NCI-H1092 treated with DMSO at 0.1 percent for 48 hours (cell line): Measurements from ENCODE around the gene XPR1.
"Not testable (repeated sequence)": the region's sequence is repeated elsewhere in the genome, so short reads cannot be mapped to it uniquely, and the experiment has no call there.

Experiments
- DNase-seq: peaks from one replicate; lab custom pipeline; 2025; lab: John Stamatoyannopoulos, UW

XPR1 gene

GRCh38 chr1:180785291-180785690, 153.5 kb downstream of the XPR1 start:
- DNase-seq: no peak

DNA sequence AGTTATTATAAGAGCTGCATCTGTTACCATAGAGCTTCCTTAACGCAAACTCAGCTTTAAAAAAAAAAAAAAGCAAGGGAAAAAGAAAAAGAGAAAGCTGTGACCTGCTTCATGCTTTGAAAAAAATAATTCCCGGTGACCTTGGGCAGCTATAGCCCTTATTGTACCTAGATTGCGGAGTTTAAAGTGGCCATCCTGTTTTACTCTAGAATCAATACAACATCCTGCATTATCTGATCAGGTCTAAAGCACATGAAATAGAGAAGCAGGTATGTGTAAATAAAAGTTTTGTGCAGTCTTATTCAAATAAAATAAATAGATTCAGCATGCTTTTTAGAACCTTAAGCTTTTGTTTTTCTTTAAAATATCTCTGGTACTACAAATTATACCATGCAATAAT, 154.1 kb downstream of the XPR1 start:
- no peak for DNase-seq

GRCh38 chr1:180786624-180787023, 154.8 kb downstream of the XPR1 start:
- no peak for DNase-seq

DNA sequence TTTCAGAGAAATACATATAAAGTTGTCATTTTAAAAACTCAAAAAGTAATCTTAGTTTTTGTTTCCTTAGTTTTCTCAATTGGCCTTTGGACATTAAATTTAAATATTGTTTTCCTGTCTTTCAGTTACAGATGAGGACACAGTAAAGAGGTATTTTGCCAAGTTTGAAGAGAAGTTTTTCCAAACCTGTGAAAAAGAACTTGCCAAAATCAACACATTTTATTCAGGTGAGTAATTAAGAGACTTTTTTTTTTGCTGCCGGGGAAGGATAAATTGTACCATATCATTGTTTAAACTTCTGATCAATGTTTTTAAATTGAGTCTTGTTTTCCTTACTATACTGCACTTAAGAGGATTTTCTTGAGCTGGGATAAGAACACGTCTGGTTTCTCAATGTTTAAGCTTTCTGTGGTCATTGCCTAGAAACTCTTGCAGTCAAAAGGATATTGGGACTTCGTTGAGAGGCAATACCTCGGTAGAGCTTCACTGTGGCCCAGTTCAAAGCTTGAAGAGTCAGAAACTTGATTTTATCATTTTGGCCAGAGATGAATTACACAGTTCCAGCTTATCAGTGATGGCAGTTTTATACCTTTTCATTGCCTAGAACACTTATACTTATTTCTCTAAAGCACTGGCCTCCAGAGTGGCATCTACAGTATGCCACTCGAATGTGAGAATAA, 155.9 kb downstream of the XPR1 start:
- DNase-seq: no peak

DNA sequence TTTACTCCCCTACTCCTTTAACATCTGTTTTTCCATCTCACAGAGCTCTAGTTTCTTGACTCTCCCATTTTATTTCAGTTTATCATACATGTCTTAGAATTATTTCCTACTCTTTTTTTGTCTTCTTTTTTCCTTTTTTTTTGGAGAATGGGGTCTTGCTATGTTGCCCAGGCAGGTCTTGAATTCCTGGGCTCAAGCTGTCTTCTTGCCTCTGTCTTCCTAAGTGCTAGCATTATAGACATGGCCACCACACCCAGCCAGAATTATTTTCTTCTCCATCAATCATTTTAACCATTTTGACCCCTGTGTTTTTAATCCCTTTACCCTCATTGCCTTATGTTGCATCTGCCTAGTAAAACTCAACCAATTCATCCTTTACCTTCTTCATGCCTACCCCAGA, 157.6 kb downstream of the XPR1 start:
- no peak for DNase-seq

GRCh38 chr1:180791152-180791551, 159.3 kb downstream of the XPR1 start:
- not testable (repeated sequence) for DNase-seq

GRCh38 chr1:180791806-180792205, 160.0 kb downstream of the XPR1 start:
- DNase-seq: no peak

- DNase-seq: no peak
These were observed 161.6 kb downstream of the XPR1 start for GRCh38 chr1:180793451-180793850.

GRCh38 chr1:180796897-180797640, 165.2 kb downstream of the XPR1 start:
- no peak for DNase-seq

DNA sequence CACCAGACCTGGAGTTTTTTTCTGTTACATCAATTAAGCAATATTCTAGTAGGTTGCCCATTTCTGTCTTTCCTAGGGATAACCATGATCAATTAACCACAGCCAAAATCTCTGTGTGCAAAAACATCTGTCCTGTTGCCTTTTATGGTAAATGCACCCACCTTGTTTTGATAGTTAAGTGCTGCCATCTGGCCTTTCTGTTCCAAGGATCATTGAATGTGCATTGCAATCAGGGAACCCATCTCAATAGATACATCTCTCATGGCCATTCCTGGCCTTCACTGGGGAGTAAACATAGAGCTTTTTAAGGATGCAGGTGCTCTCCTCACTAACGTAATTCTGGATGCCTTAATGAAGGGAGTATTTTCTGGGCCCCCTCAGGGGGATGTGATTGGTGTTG, 169.1 kb downstream of the XPR1 start:
- DNase-seq: peak; percentile 29

- DNase-seq: no peak
These were observed 171.0 kb downstream of the XPR1 start for GRCh38 chr1:180802813-180803212.

DNA sequence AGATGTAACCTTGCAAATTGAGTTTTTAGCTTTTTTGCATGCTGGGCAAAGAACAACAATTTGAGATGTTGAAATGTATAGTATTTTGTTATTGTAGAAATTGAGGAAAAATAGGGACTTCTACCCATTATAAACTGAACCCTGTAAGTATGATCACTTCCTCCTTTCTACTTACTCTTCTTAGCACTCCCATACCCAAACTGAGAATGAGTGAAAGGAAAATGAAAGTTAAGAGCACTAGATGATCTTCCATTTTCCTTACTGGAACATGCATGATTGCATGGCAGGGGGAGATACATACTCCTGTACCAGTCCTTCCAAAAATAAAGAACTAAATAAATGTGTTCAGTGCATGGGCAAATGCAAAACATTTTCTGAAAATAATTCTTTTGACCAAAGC, 173.5 kb downstream of the XPR1 start:
- no peak for DNase-seq

DNA sequence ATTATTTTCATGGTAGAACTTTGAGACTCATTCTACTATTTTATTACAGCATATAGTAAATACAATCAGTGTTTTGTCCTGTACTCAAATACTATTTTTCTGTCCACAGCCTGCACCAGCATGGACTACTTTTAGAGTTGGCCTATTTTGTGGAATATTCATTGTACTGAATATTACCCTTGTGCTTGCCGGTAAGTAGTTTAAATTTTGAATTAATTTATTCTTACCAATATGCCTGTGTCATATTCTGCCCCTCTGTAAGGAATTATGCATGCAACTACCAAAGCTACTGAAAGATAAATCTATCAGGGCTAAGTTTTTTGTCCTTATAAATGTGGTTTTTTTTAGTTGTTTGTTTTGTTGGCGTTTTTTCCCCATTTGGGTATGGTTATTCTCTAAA, 179.5 kb downstream of the XPR1 start:
- DNase-seq: no peak

GRCh38 chr1:180811886-180812285, 180.1 kb downstream of the XPR1 start:
- no peak for DNase-seq

DNA sequence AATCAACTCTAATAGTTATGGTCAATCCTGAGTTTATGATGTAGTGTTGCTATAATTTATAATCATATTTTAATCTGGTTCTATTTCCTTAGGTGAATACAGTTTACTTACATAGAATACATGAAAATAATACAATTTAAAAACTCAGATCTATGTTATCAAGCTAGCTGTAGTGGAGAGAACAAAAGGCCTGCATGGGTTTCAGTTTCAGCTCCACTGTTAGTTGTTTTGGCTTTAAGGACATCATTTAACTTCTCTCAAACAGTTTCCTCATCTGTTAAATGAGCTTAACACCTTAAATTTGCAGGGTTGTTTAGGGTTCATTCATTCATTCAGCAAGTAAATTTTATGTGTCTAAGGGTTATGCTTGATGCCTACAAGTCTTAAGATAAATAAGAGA, 182.4 kb downstream of the XPR1 start:
- DNase-seq: no peak

GRCh38 chr1:180815188-180815587, 183.4 kb downstream of the XPR1 start:
- DNase-seq: peak; percentile 59

DNA sequence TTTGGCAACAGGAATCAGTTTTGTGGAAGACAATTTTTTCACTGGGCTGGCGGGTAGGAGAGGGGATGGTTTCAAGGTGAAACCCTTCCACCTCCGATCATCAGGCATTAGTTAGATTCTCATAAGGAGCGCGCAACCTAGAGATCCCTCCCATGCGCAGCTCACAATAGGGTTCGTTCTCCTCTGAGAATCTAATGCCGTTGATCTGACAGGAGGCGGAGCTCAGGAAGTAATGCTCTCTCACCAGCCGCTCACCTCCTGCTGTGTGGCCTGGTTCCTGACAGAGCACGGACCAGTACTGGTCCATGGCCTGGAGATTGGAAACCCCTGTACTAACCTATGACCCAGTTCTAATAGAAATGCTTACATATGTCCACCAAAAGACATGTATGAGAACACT, 184.3 kb downstream of the XPR1 start:
- DNase-seq: no peak

DNA sequence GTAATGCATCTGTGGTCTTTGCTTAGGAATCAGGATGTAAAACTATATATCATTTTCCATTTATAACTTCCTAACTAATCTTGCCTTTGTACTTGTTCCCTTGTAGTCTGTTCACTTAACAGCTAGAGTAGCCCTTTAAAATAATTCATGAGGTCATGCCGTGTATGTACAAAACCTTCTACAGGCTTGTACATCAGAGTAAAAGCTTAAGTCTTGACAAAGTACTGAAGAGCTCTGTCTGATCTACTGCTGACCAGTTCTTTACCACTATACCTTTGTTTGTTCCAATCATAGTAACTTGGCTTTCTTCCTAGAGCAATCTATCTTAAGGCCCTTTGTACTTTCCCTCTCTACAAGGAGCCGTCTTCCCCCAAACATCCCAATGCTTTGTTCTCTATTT, 190.1 kb downstream of the XPR1 start:
- no peak for DNase-seq

DNA sequence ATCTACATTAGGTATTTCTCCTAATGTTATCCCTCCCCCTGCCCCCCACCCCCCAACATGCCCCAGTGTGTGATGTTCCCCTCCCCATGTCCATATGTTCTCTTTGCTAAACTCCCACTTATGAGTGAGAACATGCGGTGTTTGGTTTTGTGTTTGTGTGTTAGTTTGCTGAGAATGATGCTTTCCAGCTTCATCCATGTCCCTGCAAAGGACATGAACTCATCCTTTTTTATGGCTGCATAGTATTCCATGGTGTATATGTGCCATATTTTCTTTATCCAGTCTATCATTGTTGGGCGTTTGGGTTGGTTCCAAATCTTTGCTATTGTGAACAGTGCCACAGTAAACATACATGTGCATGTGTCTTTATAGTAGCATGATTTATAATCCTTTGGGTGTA, 199.7 kb downstream of the XPR1 start:
- DNase-seq: not testable (repeated sequence)

GRCh38 chr1:180833180-180833579, 201.4 kb downstream of the XPR1 start:
- DNase-seq: not testable (repeated sequence)

- DNase-seq: no peak
These were observed 204.6 kb downstream of the XPR1 start for GRCh38 chr1:180836449-180836848.

DNA sequence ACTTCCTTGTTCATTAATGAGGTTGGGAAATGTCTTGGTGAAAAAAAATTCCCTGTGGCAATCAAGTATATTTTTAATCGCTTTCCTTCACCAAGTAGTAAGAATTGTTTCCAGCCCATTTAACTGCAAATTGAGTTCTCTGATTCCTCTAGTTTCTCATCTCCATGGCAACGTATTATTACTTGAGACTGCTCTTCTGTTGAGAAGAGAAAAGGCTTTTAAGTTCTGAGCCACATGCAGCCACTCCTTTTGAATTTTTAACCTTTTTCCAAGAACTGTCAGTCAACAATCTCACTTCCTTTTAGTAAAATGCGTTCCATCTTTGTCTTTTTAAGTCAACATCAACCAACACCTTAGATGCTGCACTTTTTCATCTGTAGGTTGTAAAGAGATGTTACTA, 205.2 kb downstream of the XPR1 start:
- DNase-seq: no peak

GRCh38 chr1:180838535-180838934, 206.7 kb downstream of the XPR1 start:
- no peak for DNase-seq

GRCh38 chr1:180839547-180839946, 207.7 kb downstream of the XPR1 start:
- DNase-seq: no peak
